K562 treated with DMSO at 1 percent for 12 hours (cell line): ENCODE results near the gene DLAT. TPM values are rescaled to one million over a fixed set of nuclear protein-coding genes. Genes with fewer than 3 reads are reported as not detected.

Experiments
- total RNA-seq: library from RNA; unstranded; fragments of 300-600 nt; gene quantifications from 2 replicates; pipeline ENCODE4 v1.2.3, GENCODE V29; 2022; ENCODE audit not compliant: insufficient read depth

Gene DLAT
- 22.0 and 41.2 TPM in 2 replicates for total RNA-seq

DNA sequence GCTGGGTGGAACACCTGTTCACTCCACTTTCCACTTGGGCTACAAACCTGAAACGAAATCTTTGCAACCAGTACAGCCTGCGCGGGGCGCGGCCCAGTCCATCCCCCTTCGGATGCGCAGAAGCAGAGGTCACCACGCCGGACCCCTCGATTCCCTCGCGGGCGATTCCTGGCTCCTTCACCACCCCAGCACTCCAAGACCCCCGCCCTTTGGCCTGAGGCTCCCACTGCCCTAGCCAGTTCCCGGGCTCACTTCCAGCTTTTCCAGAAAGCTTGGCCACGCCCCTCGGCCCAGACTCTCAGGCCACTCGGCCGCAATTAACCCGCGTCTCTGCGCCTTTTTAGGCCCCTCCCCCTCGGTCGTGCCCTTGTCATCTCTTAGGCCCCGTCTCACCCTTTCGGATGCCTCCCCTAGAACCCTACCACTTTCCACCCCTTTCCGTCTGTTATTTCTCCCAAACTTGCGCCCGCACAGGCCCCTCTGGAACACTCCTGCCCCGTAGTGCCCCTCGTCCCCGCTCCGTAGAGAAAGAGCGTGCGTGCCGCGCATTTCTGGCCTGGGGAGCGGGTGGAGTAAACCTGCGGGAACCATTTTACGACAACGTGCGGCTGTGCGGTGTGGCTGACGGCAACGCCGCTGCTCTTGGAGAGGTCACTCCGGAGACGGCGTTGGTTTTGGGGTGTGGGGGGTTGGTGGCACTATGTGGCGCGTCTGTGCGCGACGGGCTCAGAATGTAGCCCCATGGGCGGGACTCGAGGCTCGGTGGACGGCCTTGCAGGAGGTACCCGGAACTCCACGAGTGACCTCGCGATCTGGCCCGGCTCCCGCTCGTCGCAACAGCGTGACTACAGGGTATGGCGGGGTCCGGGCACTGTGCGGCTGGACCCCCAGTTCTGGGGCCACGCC lies at the start of gene DLAT:
Gene DLAT (plus strand): TSS at position 636 of the 906 bp plus-strand sequence. CDS start 65 bp downstream, at position 701.

DNA sequence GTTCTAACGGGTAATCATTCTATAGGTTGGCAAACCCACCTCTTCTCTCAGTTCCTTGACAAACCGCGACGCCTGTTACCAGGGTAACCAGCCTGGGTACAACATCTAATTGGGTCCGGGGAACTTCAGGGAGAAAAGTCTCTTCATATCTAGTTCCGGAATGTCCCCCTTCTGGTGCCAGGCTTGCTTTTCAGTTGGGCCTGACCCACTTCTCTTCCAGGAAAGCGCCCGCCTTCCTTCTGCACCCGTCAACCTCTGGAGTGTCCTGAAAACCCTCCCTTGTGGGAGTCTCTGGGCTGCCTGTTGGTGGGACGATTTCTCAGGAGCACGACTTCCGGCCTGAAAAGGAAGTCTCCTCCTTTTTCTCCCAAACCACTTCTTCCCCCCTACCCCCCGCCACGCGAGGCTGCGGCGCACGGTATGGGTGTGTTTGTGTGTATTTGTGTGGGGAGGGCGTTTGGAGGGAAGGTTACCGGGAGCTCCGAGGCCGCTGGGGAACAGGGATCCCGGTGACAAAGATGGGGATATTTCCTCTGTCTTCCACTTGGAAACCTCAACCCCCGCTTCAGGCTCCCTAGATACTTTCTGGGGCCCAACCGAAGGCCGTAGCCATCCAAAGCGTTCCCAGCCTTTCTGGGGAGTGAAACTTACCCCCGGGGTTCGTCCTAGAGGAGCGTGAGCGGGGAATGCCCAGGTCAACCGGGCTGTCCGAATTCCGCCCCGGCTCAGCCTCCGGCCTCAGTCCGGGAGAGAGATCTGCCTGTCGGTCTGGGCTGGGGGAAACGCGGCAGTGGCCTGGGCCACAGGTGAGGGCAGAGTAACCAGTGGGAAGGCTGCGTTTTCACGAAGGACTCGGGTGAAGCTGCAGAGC lies 49.0 kb downstream of the DLAT start, which contains the start of the genes NKAPD1 and PIH1D2:
Gene NKAPD1 (plus strand): TSS at position 359 of the 871 bp plus-strand sequence. CDS start 1,276 bp downstream, outside the sequence.
Gene PIH1D2 (minus strand): TSS at position 77 of the 871 bp plus-strand sequence. CDS start 843 bp downstream, outside the sequence.

GRCh38 chr11:112086422-112087191 lies 61.4 kb downstream of the DLAT start, which contains the start of the genes SDHD and TIMM8B:
Gene SDHD (plus strand): TSS chr11:112086873. CDS start chr11:112086908, 35 bp downstream.
Gene TIMM8B (minus strand): TSS chr11:112086756. CDS start chr11:112086723, 33 bp downstream.

Other genes starting within 250 kb of the DLAT start
- gene ALG9, start 153.8 kb upstream of the DLAT start, total RNA-seq = 12.6 and 28.7 TPM in 2 replicates
- gene FDXACB1, start 146.2 kb upstream of the DLAT start, total RNA-seq = 0.78 and 1.4 TPM in 2 replicates
- gene CFAP68, start 145.9 kb upstream of the DLAT start, total RNA-seq = 31.8 and 32.1 TPM in 2 replicates
- gene CRYAB, start 113.6 kb upstream of the DLAT start, total RNA-seq = not detected in 2 replicates
- gene HSPB2, start 112.7 kb upstream of the DLAT start, total RNA-seq = not detected in 2 replicates
- gene C11orf52, start 106.5 kb upstream of the DLAT start, total RNA-seq = 0.89 and 2.1 TPM in 2 replicates
- 1.4 and 5.1 TPM in 2 replicates for gene DIXDC1, start 88.1 kb upstream of the DLAT start, total RNA-seq
- gene PIH1D2, start 48.6 kb downstream of the DLAT start, total RNA-seq = 1.8 TPM in 1 of 2 replicates, not detected in the other
- gene NKAPD1, start 48.9 kb downstream of the DLAT start, total RNA-seq = 9.9 and 15.7 TPM in 2 replicates
- 39.9 and 67.9 TPM in 2 replicates for gene TIMM8B, start 61.3 kb downstream of the DLAT start, total RNA-seq
- gene SDHD, start 61.5 kb downstream of the DLAT start, total RNA-seq = 92.8 and 110 TPM in 2 replicates
- 13.9 and 20.8 TPM in 2 replicates for gene IL18, start 138.7 kb downstream of the DLAT start, total RNA-seq
- gene TEX12, start 142.0 kb downstream of the DLAT start, total RNA-seq = not detected in 2 replicates
- 0.73 TPM in 1 of 2 replicates, not detected in the other for gene BCO2, start 150.1 kb downstream of the DLAT start, total RNA-seq
- 23.8 and 30.2 TPM in 2 replicates for gene PTS, start 201.0 kb downstream of the DLAT start, total RNA-seq
- gene PLET1, start 235.5 kb downstream of the DLAT start, total RNA-seq = not detected in 2 replicates